KBM-7 (cell line): ENCODE results near the gene TRAPPC1.

Experiments used
- DNase-seq: peaks from one replicate; pipeline ENCODE4 v3.0.0-alpha.2; 2015
- in situ Hi-C: fragments of 300-500 bp; cut with MboI; formaldehyde crosslinking; loops from 2 replicates; pipeline ENCODE4 v1.14.3; 2020; ENCODE audit warnings: low sequenced_read_pairs, low pct_unique_long_range_greater_than_20kb, mixed read lengths

Gene TRAPPC1

DNA sequence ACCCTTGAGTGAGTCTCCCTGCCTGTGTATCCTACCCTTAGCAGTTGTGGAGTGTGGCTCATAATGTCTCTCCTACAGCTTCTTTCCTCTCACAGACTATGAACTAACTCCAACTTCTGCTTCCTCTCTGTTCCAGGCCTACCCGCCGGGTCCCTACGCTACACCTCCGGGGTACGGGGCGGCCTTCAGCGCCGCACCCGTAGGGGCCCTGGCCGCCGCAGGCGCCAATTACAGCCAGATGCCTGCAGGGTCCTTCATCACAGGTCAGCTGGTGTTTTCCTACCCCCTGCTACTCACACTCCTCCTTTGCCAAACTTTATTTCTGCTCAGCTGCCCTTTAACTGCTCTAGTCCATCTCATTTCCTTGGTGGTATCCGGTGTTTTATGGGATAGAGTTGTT lies 21.0 kb downstream of the TRAPPC1 start:
- in situ Hi-C loops, result no loop called here
- no peak for DNase-seq

DNA sequence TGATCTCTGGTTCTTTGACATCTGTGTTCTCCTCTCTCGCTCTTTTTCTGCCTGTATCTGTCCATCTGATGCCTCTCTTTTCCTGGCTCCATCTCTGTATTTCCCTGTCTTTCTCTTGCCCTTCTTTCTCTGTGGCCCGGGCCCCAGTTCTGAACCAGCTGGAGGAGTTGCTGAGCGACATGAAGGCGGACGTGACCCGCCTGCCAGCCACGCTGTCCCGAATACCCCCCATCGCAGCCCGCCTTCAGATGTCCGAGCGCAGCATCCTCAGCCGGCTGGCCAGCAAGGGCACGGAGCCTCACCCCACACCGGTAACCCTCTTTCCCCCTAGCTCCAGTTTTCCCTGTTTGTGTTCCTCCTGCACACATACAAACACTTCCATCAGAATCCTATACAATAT lies 21.5 kb downstream of the TRAPPC1 start:
- in situ Hi-C loops, result no loop called here
- no peak for DNase-seq

DNA sequence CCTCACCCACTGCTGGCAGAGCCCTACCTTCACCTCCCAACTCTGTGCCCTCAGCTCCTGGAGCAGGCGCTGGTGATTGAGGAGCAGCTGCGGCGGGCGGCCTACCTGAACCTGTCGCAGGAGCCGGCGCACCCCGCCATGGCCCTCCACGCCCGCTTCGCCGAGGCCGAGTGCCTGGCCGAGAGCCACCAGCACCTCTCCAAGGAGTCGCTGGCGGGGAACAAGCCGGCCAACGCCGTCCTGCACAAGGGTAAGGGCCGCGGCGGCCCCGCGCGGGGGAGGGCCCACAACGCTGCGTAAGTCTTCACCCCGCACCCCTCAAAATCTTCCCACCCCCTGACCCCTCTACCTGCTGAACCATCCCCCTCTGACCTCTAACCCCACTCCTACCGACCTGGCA lies 22.7 kb downstream of the TRAPPC1 start:
- in situ Hi-C loops, result no loop called here
- DNase-seq, result no peak

DNA sequence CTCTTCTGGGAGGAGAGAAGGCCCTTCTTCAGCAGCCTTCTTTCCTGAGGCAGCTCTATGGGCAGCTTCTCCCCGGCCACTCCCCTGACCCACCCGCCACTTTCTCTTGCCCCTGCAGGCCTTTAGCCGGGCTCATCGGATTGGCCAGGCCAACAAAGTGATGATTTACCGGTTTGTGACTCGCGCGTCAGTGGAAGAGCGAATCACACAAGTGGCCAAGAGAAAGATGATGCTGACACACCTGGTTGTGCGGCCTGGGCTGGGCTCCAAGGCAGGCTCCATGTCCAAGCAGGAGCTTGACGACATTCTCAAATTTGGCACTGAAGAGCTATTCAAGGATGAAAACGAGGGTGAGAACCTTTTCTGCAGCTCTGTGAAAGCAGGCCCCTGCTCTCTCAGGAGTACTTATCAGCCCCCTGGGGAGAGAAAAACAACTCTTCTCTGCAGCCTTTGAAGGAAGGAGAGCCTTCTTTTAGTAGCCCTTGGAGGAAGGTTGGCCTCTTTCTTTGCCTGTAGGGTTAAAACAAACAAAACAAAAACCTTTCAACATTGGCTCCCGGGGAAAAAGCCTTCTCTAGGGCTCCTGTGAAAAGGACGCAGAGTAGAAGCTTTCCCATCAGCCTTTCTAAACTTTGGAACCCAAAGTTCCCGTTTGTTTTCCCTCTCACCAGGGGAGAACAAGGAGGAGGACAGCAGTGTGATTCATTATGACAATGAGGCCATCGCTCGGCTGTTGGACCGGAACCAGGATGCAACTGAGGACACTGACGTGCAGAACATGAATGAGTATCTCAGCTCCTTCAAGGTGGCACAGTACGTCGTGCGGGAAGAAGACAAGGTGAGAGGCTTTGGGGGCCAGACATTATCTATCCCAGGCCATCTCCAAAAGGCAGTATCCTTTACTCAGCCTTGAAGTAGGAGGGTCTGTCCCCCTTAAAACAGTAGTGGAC lies 28.3 kb downstream of the TRAPPC1 start:
- DNase-seq, result no peak
- in situ Hi-C loops, result no loop called here

DNA sequence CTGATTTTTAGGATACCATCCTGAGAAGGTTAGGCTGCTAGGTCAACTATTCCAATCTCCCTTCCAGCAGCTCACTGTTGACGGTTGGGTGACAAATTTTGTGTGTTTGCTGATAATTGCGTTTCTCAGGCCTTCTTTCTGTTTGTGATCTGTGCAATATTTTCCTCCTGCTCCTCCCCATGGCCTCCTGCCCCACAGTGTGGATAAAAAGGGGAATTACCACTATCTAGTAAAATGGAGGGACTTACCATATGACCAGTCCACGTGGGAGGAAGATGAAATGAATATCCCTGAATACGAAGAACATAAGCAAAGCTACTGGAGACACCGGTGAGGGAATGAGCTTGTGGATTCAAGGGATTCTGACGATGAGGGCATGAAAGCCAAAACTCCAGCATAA lies 34.0 kb downstream of the TRAPPC1 start:
- in situ Hi-C loops, result no loop called here
- peak; percentile 73 for DNase-seq

DNA sequence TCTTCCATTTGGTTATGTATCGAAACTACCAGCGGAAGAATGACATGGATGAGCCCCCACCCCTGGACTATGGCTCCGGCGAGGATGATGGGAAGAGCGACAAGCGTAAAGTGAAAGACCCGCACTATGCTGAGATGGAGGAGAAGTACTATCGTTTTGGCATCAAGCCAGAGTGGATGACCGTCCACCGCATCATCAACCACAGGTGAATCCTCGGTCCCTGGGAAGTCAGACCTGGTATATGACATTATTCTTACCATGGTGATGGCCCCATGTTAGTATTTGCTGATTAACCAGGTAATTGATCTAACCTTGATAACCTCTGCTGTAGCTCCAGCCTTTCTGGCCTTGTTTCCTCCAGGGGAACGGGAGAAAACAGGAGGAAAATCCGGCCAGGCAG lies 34.7 kb downstream of the TRAPPC1 start:
- in situ Hi-C loops, result no loop called here
- DNase-seq, result no peak

DNA sequence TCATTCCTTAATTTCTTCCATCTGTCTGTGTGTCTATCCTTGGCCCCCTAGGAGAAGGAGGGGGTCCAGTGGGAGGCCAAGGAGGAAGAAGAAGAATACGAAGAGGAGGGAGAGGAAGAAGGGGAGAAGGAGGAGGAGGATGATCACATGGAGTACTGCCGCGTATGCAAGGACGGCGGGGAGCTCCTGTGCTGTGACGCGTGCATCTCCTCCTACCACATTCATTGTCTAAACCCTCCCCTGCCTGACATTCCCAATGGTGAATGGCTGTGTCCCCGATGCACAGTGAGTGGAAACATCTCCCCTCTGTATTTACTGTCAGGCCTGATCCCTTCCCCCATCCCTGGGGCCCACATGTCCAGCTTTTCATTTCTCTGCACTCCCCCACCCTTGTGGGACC lies 36.9 kb downstream of the TRAPPC1 start:
- no peak for DNase-seq
- in situ Hi-C loops, result no loop called here

DNA sequence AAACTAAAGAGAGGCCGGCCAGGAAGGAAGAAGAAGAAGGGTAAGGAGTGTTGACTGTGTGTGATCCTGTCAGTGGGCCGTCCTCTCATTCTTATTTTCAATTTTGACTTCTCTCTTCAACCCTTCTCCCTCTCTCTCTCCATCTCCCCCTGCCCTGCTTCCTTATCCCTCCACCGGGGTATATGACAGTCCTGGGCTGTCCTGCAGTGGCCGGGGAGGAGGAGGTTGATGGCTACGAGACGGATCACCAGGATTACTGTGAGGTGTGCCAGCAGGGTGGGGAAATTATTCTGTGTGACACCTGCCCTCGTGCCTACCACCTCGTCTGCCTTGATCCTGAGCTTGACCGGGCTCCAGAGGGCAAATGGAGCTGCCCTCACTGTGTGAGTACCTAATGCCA lies 37.5 kb downstream of the TRAPPC1 start:
- no peak for DNase-seq
- in situ Hi-C loops, result no loop called here

DNA sequence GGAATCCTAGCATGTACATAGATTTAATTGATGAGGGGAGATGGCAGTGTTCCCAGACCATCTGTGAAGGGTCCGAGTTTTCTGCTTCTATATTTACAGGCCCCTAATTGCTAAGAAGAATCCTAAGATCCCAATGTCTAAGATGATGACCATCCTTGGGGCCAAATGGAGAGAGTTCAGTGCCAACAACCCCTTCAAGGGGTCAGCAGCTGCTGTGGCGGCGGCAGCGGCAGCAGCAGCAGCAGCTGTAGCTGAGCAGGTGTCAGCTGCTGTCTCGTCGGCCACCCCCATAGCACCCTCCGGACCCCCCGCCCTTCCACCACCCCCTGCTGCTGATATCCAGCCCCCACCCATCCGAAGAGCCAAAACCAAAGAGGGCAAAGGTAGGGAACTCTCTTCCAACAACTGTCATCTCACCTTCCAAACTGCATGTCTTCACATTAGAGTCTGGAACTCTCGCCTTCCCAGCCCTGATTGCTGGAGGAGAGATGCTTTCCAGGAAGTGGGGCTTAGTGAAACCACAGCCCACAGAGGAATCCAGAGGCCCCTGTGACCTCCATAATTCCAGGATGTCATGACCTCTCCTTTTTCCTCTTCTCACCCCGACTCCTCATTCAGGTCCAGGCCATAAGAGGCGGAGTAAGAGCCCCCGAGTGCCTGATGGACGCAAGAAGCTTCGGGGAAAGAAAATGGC lies 38.4 kb downstream of the TRAPPC1 start:
- in situ Hi-C loops, result no loop called here
- no peak for DNase-seq

DNA sequence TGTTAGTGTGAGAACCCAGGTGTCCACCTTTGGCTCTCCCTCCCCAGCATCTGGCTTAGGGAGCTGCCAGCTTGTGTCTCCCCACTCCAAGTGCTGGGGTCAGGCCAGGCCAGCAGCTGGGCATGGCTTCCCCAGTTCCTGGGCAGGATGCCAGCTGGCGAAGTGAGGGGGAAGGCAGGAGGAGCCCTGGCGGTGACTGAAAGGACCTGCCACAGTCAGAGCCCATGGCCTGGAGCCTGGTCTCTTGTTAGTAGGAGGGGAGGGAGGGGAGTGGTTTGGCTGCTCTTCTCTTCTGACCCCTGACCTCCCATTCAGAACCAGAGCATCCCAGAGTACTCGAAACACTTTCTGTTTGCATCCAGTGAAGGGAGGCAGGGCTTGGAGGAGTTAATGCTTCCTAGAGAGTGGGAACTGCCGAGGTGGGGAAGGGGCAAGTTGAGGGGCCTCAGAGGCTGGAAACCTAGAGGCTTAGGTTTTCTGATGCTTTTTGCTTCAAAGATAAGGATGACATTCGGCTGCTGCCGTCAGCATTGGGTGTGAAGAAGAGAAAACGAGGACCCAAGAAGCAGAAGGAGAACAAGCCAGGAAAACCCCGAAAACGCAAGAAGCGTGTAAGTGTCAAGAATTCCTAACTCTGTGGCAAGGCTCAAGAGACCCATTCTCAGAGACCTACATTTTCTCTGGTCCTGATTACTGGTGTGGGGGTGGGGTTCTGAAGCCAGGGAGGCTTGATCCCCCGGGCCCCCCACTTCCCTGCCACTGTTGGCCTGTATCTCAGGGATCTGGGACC lies 42.4 kb downstream of the TRAPPC1 start:
- peak; percentile 78 for DNase-seq
- in situ Hi-C loops, result no loop called here

DNA sequence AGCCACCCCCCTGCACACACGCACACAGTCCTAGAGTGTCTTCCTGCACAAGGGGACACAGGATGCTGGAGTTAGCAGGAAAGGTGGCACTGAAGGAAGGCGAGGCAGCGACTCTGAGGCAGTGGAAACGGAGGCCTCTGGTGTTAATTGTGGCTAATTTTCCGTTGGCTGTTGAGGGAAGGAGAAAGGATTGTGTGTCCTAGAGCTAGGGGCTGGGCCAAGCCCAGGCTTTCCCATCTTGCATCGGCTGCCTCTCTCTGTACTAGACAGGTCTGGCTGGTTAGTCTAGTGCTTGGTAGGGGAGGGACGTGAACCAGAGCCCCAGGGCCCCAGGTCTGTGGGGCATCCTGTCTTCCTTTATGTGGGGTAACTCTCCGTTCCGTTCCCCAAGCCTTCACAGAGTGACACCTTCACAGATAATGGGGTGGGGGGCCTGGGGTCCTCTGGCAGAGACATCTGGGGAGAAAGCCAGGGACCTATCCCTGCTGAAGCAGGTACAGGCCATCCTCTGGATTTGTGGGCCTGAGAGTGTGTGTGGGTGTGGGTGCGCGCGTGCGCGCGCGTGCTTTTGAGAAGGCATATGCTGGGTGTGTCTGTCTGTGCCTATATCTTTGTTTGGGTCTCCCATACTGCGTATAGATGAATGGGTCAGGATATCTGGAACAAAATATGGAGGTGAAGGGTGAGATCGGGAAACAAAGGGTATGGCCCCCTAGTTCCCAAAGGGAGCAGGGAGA lies 43.4 kb downstream of the TRAPPC1 start, which contains the start of gene CHD3:
TSS of gene CHD3 (plus strand) at position 606 of the 737 bp plus-strand sequence. CDS start 212 bp downstream, outside the sequence.
- in situ Hi-C loops, result no loop called here
- DNase-seq, result no peak

DNA sequence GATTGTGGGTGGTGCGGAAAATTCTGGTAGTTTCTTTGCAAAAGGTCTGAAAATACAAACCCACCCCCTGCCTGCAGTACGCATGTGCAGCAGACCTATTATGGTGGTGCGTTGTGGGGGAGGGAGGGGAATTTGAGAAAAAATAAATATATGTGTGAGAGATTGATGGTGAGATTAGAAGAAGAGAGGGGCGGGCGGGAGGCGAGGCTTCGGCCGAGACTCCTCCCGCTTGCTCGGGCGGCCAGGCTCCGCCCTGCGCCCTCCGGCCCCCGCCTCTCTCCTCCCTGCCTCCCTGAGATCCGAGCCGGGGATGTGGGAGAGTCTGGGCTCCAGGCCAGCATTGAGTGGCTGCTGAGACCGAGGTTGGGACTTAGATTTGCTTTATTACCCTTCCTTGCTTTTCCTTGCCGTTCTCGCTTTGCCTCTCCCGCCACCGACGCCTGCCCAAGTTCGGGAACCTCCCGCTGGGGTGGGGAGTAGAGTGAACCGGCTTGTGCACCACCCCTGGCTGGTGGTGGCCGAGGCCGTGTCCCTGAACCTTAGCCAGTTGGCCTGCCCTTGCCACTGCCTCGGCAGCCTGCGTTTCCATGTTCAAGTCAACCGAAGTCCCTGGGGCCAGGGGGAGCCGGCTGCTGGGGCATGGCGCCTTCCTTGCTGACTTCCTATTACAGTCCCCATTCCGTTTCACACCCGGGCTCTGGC lies 44.1 kb downstream of the TRAPPC1 start:
- DNase-seq, result peak; percentile 99
- in situ Hi-C loops, result no loop called here

DNA sequence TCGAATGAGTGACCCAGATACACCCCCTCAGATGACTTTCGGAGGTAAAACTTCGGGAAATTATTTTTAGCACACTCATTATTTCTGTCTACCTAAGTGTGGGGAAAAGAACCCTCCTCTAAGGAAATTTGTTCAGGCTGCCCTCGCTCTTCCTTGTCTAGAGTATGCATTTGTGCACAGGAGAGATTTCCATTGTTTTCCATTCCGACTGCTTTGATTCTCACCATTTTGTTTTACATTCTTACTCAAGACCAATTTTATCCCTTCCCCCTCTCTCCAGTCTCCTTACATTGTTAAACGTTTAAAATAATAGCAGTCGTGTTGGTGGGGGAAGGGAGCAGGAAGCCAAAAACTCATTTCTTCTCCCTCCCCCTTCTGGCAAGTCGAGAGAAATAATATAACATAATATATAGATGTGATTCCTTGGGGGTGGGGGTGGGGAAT lies 44.7 kb downstream of the TRAPPC1 start:
- no peak for DNase-seq

DNA sequence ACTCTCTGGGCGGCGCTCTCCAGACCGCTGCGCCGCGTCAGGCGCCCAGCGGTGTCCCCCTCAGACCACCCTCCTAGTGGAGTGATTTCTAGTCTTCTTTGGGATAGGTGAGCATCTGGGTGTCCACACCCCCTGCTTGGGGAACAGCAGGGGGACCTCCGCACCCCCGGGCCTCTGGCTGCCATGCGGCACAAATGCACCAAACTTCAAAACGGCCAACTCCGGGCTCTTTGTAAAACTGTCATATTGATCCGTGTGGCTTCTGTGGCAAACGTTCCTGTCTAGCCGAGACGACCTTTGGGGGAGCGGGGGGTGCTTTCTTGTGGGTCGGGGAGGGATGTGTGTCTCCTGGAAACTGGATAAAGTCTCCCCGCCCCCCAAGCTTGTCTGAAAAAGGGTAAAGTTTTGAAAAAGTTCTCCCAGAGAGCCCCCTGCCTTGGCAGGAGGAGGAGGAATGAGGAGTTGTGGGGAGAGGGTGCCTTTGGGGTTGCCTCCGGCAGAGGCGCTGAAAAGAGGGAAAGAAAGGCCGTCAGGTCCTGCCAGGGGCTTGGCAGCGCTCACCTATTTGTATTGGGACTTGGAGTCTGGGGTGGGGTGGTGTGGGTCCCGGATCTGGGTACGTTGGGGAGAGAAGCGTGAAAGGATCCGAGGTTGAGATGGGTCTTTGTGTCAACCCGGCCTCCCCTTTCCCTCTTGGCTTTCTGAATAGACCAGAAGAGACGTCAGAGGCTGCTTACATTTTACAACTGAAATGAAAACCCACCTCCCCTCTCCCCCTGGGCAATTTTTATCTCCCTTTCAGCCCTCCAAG lies 45.3 kb downstream of the TRAPPC1 start:
- in situ Hi-C loops, result no loop called here
- peak; percentile 58 for DNase-seq

More for the DNA sequence above, 44.7 kb downstream of the TRAPPC1 start:
- in situ Hi-C loops, result no loop called here

DNA sequence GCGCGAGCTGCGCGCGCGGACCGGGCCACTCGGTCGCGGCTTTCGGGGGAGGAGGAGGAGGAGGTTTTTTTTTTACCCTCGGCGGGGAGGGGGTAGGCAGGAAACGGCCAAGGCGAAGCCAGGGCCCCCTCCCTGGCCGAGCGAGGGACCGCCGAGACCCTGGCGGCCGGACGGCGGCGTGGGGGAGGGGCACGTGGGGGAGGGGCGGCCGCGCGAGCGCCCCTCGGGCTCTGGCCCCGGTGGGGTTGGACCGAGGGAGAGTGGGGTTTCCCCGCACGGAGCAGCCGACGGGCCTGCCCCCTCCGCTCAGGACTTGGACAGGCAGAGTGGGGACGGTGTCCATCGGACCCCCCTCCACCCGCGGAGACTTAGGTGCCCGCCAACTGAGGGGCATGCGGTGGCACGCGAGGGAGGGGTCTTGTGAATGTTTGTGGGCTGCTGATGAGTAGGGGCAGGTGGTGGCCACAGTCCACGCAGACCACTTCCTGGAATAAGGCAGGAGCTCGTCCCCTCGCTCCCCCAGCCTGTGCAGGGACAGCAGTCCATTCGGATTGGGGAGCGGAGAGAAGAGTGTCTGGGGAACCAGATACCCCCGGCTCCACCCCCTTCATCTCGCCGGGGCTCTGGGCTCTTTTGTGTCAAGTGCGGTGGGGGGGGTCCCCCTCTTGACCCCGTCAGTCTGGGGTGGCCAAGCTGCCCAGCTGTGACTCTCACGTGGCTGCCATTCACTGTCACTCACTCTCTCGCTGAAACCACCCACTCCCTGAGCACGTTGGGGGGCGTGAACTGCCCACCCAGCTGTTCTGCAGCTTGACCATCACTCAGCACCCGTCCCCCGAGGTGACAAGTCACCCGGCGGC lies 46.1 kb downstream of the TRAPPC1 start:
- peak; percentile 61 for DNase-seq
- in situ Hi-C loops, result no loop called here

DNA sequence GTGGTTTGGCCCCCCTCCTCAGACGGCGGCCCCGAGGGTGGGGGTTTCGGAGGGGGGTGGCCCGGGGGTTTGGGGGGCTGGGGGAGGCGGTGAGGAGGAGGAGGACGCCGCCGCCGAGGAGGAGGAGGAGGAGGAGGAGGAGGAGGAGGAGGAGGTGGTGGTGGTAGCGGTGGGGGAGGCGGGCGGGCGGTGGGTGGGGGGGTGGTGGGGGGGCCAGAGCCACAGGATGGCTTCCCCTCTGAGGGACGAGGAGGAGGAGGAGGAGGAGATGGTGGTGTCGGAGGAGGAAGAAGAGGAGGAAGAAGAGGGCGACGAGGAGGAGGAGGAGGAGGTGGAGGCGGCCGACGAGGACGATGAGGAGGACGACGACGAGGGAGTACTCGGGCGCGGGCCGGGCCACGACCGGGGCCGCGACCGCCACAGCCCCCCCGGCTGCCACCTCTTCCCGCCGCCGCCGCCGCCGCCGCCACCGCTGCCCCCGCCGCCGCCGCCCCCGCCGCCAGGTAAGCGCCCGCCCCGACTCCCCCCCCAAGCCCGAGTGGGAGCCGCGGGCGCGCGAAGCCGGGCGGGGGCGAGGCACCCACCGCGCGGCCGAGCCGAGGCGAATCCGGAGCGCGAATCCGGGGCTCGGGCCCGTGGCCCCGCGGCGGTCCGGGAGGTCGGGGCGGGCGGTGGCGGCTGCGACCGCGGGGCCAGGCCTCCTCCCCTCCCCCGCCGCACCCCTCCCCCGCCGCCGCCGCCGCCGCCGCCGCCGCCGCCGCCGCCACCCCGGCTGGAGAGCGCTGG lies 47.0 kb downstream of the TRAPPC1 start:
- in situ Hi-C loops, result no loop called here
- DNase-seq, result peak; percentile 19
